ENCODE data around the gene USP17L13.
"Not testable (repeated sequence)": the region's sequence is repeated elsewhere in the genome, so short reads cannot be mapped to it uniquely, and the experiment has no call there.

Gene USP17L13, protein sequence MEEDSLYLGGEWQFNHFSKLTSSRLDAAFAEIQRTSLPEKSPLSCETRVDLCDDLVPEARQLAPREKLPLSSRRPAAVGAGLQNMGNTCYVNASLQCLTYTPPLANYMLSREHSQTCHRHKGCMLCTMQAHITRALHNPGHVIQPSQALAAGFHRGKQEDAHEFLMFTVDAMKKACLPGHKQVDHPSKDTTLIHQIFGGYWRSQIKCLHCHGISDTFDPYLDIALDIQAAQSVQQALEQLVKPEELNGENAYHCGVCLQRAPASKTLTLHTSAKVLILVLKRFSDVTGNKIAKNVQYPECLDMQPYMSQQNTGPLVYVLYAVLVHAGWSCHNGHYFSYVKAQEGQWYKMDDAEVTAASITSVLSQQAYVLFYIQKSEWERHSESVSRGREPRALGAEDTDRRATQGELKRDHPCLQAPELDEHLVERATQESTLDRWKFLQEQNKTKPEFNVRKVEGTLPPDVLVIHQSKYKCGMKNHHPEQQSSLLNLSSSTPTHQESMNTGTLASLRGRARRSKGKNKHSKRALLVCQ

DNA sequence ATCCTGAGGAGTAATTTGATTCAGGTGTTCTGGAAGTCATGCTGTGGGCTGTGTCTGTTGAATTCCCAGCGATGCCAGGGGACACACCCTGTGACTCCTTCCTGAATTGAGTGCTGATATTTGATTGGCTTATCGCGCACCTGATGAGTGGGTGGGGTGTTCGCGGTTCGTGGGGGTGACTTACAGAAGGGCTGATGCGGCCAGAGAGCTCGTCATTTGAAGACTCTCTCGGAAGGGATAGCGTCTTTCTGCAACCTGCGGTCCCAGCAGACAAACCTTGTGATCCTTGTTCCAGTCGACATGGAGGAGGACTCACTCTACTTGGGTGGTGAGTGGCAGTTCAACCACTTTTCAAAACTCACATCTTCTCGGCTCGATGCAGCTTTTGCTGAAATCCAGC is at the start of gene USP17L13:
Gene USP17L13 (plus strand): TSS at position 301 of the 400 bp plus-strand sequence. CDS start 0 bp downstream, at position 301.
- H3K27me3 ChIP-seq (replicated peaks; ENCODE audit: control insufficient read depth, insufficient read depth, low read length); H3K36me3 ChIP-seq (ENCODE audit: control insufficient read depth, insufficient read depth, low read length); H3K4me3 ChIP-seq (replicated peaks; ENCODE audit: low read depth, low read length); DNase-seq (ENCODE audit: extremely low read depth, insufficient read length): not testable (repeated sequence)

DNA sequence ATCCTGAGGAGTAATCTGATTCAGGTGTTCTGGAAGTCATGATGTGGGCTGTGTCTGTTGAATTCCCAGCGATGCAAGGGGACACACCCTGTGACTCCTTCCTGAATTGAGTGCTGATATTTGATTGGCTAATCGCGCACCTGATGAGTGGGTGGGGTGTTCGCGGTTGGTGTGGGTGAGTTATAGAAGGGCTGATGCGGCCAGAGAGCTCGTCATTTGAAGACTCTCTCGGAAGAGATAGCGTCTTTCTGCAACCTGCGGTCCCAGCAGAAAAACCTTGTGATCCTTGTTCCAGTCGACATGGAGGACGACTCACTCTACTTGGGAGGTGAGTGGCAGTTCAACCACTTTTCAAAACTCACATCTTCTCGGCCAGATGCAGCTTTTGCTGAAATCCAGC is 14.3 kb upstream of the USP17L13 start, which contains the start of gene USP17L10:
Gene USP17L10 (plus strand): TSS at position 301 of the 400 bp plus-strand sequence. CDS start 0 bp downstream, at position 301.
- H3K27me3 ChIP-seq (replicated peaks; ENCODE audit: control insufficient read depth, insufficient read depth, low read length); DNase-seq (ENCODE audit: extremely low read depth, insufficient read length); H3K4me3 ChIP-seq (replicated peaks; ENCODE audit: low read depth, low read length); H3K36me3 ChIP-seq (ENCODE audit: control insufficient read depth, insufficient read depth, low read length): not testable (repeated sequence)

DNA sequence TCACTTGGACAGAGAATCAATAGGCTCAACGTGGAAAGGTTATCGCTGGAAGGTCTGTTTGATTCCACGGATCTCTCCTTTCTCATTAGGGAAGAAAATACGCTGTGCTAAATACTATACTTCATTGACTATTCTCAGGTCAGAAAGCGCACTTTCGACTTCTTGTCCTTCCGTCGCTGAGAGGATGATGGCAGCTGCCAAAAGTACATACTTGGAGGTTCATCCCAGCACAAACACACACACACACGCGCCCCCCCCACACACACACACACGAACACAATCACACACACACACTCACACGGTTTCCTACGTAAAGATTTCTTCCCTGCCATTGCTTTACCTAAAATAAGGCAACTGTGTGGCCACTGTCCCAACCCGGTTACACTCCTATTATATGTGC is 10.0 kb upstream of the USP17L13 start:
- H3K27me3 ChIP-seq (replicated peaks; ENCODE audit: control insufficient read depth, insufficient read depth, low read length); H3K36me3 ChIP-seq (ENCODE audit: control insufficient read depth, insufficient read depth, low read length); H3K4me3 ChIP-seq (replicated peaks; ENCODE audit: low read depth, low read length); DNase-seq (ENCODE audit: extremely low read depth, insufficient read length): not testable (repeated sequence)

DNA sequence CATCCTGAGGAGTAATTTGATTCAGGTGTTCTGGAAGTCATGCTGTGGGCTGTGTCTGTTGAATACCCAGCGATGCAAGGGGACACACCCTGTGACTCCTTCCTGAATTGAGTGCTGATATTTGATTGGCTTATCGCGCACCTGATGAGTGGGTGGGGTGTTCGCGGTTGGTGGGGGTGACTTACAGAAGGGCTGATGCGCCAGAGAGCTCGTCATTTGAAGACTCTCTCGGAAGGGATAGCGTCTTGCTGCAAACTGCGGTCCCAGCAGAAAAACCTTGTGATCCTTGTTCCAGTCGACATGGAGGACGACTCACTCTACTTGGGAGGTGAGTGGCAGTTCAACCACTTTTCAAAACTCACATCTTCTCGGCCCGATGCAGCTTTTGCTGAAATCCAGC is 9.6 kb upstream of the USP17L13 start, which contains the start of gene USP17L11:
Gene USP17L11 (plus strand): TSS at position 301 of the 400 bp plus-strand sequence. CDS start 0 bp downstream, at position 301.
- not testable (repeated sequence) for H3K27me3 ChIP-seq (replicated peaks; ENCODE audit: control insufficient read depth, insufficient read depth, low read length); H3K4me3 ChIP-seq (replicated peaks; ENCODE audit: low read depth, low read length); H3K36me3 ChIP-seq (ENCODE audit: control insufficient read depth, insufficient read depth, low read length); DNase-seq (ENCODE audit: extremely low read depth, insufficient read length)

DNA sequence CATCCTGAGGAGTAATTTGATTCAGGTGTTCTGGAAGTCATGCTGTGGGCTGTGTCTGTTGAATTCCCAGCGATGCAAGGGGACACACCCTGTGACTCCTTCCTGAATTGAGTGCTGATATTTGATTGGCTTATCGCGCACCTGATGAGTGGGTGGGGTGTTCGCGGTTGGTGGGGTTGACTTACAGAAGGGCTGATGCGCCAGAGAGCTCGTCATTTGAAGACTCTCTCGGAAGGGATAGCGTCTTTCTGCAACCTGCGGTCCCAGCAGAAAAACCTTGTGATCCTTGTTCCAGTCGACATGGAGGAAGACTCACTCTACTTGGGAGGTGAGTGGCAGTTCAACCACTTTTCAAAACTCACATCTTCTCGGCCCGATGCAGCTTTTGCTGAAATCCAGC is 4.8 kb upstream of the USP17L13 start, which contains the start of gene USP17L12:
Gene USP17L12 (plus strand): TSS at position 301 of the 400 bp plus-strand sequence. CDS start 0 bp downstream, at position 301.
- H3K36me3 ChIP-seq (ENCODE audit: control insufficient read depth, insufficient read depth, low read length); H3K4me3 ChIP-seq (replicated peaks; ENCODE audit: low read depth, low read length); DNase-seq (ENCODE audit: extremely low read depth, insufficient read length); H3K27me3 ChIP-seq (replicated peaks; ENCODE audit: control insufficient read depth, insufficient read depth, low read length): not testable (repeated sequence)

DNA sequence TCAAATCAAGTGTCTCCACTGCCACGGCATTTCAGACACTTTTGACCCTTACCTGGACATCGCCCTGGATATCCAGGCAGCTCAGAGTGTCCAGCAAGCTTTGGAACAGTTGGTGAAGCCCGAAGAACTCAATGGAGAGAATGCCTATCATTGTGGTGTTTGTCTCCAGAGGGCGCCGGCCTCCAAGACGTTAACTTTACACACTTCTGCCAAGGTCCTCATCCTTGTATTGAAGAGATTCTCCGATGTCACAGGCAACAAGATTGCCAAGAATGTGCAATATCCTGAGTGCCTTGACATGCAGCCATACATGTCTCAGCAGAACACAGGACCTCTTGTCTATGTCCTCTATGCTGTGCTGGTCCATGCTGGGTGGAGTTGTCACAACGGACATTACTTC is 5.6 kb downstream of the USP17L13 start:
- not testable (repeated sequence) for DNase-seq (ENCODE audit: extremely low read depth, insufficient read length); H3K27me3 ChIP-seq (replicated peaks; ENCODE audit: control insufficient read depth, insufficient read depth, low read length); H3K4me3 ChIP-seq (replicated peaks; ENCODE audit: low read depth, low read length); H3K36me3 ChIP-seq (ENCODE audit: control insufficient read depth, insufficient read depth, low read length)

DNA sequence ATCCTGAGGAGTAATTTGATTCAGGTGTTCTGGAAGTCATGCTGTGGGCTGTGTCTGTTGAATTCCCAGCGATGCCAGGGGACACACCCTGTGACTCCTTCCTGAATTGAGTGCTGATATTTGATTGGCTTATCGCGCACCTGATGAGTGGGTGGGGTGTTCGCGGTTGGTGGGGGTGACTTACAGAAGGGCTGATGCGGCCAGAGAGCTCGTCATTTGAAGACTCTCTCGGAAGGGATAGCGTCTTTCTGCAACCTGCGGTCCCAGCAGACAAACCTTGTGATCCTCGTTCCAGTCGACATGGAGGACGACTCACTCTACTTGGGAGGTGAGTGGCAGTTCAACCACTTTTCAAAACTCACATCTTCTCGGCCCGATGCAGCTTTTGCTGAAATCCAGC is 9.4 kb downstream of the USP17L13 start, which contains the start of gene USP17L15:
Gene USP17L15 (plus strand): TSS at position 301 of the 400 bp plus-strand sequence. CDS start 0 bp downstream, at position 301.
- H3K36me3 ChIP-seq (ENCODE audit: control insufficient read depth, insufficient read depth, low read length); H3K4me3 ChIP-seq (replicated peaks; ENCODE audit: low read depth, low read length); DNase-seq (ENCODE audit: extremely low read depth, insufficient read length); H3K27me3 ChIP-seq (replicated peaks; ENCODE audit: control insufficient read depth, insufficient read depth, low read length): not testable (repeated sequence)

DNA sequence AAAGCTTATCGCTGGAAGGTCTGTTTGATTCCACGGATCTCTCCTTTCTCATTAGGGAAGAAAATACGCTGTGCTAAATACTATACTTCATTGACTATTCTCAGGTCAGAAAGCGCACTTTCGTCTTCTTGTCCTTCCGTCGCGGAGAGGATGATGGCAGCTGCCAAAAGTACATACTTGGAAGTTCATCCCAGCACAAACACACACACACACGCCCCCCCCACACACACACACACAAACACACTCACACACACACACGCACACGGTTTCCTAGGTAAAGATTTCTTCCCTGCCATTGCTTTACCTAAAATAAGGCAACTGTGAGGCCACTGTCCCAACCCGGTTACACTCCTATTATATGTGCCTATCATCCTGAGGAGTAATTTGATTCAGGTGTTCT is 13.8 kb downstream of the USP17L13 start:
- DNase-seq (ENCODE audit: extremely low read depth, insufficient read length); H3K4me3 ChIP-seq (replicated peaks; ENCODE audit: low read depth, low read length); H3K36me3 ChIP-seq (ENCODE audit: control insufficient read depth, insufficient read depth, low read length); H3K27me3 ChIP-seq (replicated peaks; ENCODE audit: control insufficient read depth, insufficient read depth, low read length): not testable (repeated sequence)

DNA sequence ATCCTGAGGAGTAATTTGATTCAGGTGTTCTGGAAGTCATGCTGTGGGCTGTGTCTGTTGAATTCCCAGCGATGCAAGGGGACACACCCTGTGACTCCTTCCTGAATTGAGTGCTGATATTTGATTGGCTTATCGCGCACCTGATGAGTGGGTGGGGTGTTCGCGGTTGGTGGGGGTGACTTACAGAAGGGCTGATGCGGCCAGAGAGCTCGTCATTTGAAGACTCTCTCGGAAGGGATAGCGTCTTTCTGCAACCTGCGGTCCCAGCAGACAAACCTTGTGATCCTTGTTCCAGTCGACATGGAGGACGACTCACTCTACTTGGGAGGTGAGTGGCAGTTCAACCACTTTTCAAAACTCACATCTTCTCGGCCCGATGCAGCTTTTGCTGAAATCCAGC is 18.9 kb downstream of the USP17L13 start, which contains the start of gene USP17L17:
Gene USP17L17 (plus strand): TSS at position 301 of the 400 bp plus-strand sequence. CDS start 0 bp downstream, at position 301.
- not testable (repeated sequence) for H3K36me3 ChIP-seq (ENCODE audit: control insufficient read depth, insufficient read depth, low read length); DNase-seq (ENCODE audit: extremely low read depth, insufficient read length); H3K4me3 ChIP-seq (replicated peaks; ENCODE audit: low read depth, low read length); H3K27me3 ChIP-seq (replicated peaks; ENCODE audit: control insufficient read depth, insufficient read depth, low read length)

DNA sequence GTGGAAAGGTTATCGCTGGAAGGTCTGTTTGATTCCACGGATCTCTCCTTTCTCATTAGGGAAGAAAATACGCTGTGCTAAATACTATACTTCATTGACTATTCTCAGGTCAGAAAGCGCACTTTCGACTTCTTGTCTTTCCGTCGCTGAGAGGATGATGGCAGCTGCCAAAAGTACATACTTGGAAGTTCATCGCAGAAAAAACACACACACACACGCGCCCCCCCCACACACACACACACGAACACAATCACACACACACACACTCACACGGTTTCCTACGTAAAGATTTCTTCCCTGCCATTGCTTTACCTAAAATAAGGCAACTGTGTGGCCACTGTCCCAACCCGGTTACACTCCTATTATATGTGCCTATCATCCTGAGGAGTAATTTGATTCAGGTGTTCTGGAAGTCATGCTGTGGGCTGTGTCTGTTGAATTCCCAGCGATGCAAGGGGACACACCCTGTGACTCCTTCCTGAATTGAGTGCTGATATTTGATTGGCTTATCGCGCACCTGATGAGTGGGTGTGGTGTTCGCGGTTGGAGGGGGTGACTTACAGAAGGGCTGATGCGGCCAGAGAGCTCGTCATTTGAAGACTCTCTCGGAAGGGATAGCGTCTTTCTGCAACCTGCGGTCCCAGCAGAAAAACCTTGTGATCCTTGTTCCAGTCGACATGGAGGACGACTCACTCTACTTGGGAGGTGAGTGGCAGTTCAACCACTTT is 23.4 kb downstream of the USP17L13 start, which contains the start of gene USP17L18:
Gene USP17L18 (plus strand): TSS at position 678 of the 728 bp plus-strand sequence. CDS start 0 bp downstream, at position 678.
- H3K27me3 ChIP-seq (replicated peaks; ENCODE audit: control insufficient read depth, insufficient read depth, low read length); DNase-seq (ENCODE audit: extremely low read depth, insufficient read length); H3K4me3 ChIP-seq (replicated peaks; ENCODE audit: low read depth, low read length); H3K36me3 ChIP-seq (ENCODE audit: control insufficient read depth, insufficient read depth, low read length): not testable (repeated sequence)

DNA sequence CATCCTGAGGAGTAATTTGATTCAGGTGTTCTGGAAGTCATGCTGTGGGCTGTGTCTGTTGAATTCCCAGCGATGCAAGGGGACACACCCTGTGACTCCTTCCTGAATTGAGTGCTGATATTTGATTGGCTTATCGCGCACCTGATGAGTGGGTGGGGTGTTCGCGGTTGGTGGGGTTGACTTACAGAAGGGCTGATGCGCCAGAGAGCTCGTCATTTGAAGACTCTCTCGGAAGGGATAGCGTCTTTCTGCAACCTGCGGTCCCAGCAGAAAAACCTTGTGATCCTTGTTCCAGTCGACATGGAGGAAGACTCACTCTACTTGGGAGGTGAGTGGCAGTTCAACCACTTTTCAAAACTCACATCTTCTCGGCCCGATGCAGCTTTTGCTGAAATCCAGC is 28.4 kb downstream of the USP17L13 start, which contains the start of gene USP17L19:
Gene USP17L19 (plus strand): TSS at position 301 of the 400 bp plus-strand sequence. CDS start 0 bp downstream, at position 301.
- not testable (repeated sequence) for DNase-seq (ENCODE audit: extremely low read depth, insufficient read length); H3K27me3 ChIP-seq (replicated peaks; ENCODE audit: control insufficient read depth, insufficient read depth, low read length); H3K36me3 ChIP-seq (ENCODE audit: control insufficient read depth, insufficient read depth, low read length); H3K4me3 ChIP-seq (replicated peaks; ENCODE audit: low read depth, low read length)

DNA sequence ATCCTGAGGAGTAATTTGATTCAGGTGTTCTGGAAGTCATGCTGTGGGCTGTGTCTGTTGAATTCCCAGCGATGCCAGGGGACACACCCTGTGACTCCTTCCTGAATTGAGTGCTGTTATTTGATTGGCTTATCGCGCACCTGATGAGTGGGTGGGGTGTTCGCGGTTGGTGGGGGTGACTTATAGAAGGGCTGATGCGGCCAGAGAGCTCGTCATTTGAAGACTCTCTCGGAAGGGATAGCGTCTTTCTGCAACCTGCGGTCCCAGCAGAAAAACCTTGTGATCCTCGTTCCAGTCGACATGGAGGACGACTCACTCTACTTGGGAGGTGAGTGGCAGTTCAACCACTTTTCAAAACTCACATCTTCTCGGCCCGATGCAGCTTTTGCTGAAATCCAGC is 33.1 kb downstream of the USP17L13 start, which contains the start of gene USP17L20:
Gene USP17L20 (plus strand): TSS at position 301 of the 400 bp plus-strand sequence. CDS start 0 bp downstream, at position 301.
- not testable (repeated sequence) for H3K4me3 ChIP-seq (replicated peaks; ENCODE audit: low read depth, low read length); H3K27me3 ChIP-seq (replicated peaks; ENCODE audit: control insufficient read depth, insufficient read depth, low read length); DNase-seq (ENCODE audit: extremely low read depth, insufficient read length); H3K36me3 ChIP-seq (ENCODE audit: control insufficient read depth, insufficient read depth, low read length)

DNA sequence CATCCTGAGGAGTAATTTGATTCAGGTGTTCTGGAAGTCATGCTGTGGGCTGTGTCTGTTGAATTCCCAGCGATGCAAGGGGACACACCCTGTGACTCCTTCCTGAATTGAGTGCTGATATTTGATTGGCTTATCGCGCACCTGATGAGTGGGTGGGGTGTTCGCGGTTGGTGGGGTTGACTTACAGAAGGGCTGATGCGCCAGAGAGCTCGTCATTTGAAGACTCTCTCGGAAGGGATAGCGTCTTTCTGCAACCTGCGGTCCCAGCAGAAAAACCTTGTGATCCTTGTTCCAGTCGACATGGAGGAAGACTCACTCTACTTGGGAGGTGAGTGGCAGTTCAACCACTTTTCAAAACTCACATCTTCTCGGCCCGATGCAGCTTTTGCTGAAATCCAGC is 37.9 kb downstream of the USP17L13 start, which contains the start of gene USP17L21:
Gene USP17L21 (plus strand): TSS at position 301 of the 400 bp plus-strand sequence. CDS start 0 bp downstream, at position 301.
- not testable (repeated sequence) for DNase-seq (ENCODE audit: extremely low read depth, insufficient read length); H3K36me3 ChIP-seq (ENCODE audit: control insufficient read depth, insufficient read depth, low read length); H3K27me3 ChIP-seq (replicated peaks; ENCODE audit: control insufficient read depth, insufficient read depth, low read length); H3K4me3 ChIP-seq (replicated peaks; ENCODE audit: low read depth, low read length)
